HG03196 (cell line): Measurements from ENCODE around the gene DIPK2B.

Source experiments
- ATAC-seq: cut with Tn5 transposase; IDR thresholded peaks from one replicate; pipeline ENCODE4 v1.9.1; 2021; ENCODE audit not compliant: unreplicated experiment

Gene DIPK2B

GRCh38 chrX:45164021-45164621 lies 36.6 kb downstream of the DIPK2B start:
- ATAC-seq = no peak

GRCh38 chrX:45157647-45158046 lies 43.0 kb downstream of the DIPK2B start:
- no peak for ATAC-seq

GRCh38 chrX:45154462-45154861 lies 46.2 kb downstream of the DIPK2B start:
- ATAC-seq = no peak

GRCh38 chrX:45154033-45154360 lies 46.7 kb downstream of the DIPK2B start:
- no peak for ATAC-seq
